Stimulated activated CD4-positive, alpha-beta T cell treated with anti-CD3 and anti-CD28 coated beads, Interleukin-15, amount 100 ng/mL, for 24 hours (primary cell): ENCODE data around the gene RYR2.

Source experiments
- DNase-seq: peaks from one replicate; pipeline ENCODE4 v3.0.0-alpha.2; 2020

The RYR2 gene

DNA sequence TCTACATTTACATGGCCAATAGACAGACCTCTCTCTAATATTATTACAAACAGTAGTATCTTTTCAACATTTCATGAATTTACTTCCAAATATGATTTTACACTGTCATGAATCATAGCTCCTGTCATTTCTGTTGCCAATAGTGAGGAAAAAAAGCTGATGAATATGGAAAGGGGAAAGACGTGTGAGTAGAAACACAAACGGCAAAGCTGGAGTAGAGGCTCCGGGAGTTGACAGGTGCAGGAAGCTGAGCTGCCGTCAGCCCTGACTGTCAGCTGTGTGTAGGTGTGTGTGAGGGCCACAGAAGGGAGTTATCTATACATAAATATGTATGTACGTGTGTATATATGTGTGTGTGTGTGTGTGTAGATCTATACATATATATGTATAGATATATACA, 431.9 kb downstream of the RYR2 start:
- no peak for DNase-seq

- no peak for DNase-seq
Observed at GRCh38 chr1:237478082-237478481, 436.1 kb downstream of the RYR2 start.

DNA sequence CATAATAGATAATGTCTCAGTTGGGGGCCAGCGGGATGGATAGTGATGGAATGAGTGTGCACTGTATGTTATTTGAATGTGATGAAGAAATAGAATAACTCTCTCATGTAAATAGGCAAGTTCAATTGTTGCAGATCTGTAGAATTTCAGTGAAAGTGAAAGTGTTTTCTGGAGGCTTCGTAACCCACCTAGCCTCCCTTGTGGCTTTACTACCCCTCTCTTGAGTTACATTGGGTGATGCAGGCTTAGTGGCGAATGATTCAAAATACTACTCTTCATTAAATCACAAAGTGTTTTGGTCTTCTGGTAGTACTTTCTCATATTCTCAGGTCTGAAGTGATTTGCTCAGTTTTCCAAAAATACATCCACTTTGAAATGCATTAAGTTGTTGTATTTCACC, 436.9 kb downstream of the RYR2 start:
- DNase-seq = no peak

DNA sequence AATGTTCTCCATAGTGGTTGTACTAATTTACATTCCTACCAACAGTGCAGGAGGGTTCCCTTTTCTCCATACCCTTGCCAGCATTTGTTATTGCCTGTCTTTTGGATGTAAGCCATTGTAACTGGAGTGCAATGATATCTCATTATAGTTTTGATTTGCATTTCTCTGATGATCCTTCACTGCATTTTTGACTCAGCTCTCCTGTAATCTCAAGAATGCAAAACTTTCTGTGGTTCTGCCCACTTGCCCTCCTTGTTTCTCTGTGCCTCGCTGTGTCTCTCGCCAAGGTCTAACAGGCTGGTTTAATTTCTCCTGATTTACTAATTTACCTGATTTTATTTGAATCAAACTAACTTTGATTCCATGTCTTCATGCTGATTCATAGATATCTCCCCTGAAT, 440.8 kb downstream of the RYR2 start:
- DNase-seq = no peak

- DNase-seq = no peak
Observed at GRCh38 chr1:237492359-237492758, 450.4 kb downstream of the RYR2 start.

GRCh38 chr1:237500566-237500965, 458.6 kb downstream of the RYR2 start:
- no peak for DNase-seq

DNA sequence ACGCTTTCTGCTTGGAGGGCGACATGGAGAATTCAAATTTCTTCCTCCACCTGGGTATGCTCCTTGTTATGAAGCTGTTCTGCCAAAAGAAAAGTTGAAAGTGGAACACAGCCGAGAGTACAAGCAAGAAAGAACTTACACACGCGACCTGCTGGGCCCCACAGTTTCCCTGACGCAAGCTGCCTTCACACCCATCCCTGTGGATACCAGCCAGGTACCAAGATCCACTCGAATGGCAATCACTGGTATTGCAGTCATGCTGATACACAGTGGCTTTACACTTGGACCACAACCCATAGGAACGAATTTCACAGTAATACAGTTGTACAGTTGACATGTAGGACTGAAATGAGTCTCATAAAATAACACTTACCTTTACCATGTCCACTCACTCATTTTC, 461.3 kb downstream of the RYR2 start:
- DNase-seq = no peak

DNA sequence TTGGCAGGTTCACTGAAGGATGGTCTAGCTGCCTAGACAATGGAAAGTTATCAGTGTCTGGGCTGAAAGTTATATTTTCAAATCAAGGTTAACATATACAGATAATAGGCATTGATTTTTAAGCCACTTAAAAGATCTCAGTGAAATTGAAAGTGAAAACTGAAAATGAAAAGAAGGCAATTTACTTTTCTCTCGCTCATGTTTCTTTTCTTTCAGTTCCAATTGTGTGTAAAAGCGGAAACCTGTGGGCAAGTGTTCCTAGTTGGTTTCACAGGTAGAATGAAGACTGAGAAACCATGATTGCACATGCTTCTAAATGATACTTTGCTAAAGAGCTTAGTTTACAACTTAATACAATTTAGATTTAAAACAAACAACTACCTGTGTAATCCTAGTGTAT, 465.0 kb downstream of the RYR2 start:
- DNase-seq = peak; percentile 5

DNA sequence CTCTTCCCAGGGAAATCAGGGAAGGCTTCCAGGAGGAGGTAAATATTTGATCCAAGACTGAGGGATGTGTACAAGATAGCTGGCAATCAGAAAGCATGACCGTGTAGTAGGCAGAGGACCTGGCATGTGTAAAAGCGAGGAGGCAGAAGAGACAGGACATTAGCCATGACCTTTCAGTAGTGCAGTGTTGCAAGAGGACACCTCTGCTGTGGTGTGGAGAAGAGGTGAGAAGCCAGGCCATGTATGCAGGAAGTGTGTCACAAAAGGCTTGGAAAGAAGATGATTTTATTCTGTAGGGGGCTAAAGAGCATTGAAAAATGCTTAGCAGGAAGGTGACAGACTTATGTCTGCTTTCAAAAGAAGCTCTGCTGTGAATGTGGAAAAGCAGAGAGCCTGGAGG, 467.8 kb downstream of the RYR2 start:
- DNase-seq = no peak

GRCh38 chr1:237525102-237525501, 483.1 kb downstream of the RYR2 start:
- no peak for DNase-seq

DNA sequence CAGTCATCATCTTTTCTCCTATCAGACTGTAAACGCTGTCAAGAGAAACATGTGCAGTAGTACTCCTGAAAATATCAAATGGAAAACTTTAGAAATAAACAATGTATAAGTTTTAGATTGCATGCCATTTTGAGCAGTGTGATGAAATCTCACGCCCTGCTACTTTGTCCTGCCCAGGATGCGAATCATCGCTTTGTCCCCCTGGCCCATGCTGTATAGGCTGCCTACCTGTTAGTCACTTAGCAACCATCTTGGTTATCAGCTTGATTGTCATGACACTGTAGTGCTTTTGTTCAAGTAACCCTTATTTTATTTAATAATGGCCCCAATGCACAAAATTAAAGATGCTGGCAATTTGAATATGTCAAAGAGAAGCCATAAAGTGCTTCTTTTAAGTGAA, 485.8 kb downstream of the RYR2 start:
- DNase-seq = no peak

DNA sequence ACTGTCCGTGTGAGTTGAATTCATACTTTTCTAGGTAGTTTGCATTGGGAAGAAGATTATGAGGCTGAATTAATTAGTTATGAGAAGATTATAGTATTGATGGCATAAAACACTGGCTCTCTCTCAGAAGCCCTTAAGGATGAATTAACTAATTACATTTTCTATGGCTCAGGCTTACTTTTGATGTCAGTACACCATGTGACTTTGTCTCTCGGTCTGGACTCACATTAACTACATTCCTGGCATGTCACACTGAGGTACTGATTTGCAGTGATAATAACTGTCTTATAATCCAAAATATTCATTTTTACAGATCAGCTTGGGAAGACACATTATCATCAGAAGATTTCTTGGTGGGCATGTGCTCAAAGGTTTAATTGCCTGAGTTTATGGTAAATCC, 486.6 kb downstream of the RYR2 start:
- no peak for DNase-seq

GRCh38 chr1:237539055-237539454, 497.1 kb downstream of the RYR2 start:
- DNase-seq = no peak

GRCh38 chr1:237542525-237543418, 500.8 kb downstream of the RYR2 start:
- DNase-seq = no peak

- DNase-seq = no peak
Observed at GRCh38 chr1:237553078-237553477, 511.1 kb downstream of the RYR2 start.

- no peak for DNase-seq
Observed at GRCh38 chr1:237556911-237557310, 514.9 kb downstream of the RYR2 start.

- no peak for DNase-seq
Observed at GRCh38 chr1:237562242-237562823, 520.3 kb downstream of the RYR2 start.

- DNase-seq = no peak
Observed at GRCh38 chr1:237565236-237565635, 523.3 kb downstream of the RYR2 start.

DNA sequence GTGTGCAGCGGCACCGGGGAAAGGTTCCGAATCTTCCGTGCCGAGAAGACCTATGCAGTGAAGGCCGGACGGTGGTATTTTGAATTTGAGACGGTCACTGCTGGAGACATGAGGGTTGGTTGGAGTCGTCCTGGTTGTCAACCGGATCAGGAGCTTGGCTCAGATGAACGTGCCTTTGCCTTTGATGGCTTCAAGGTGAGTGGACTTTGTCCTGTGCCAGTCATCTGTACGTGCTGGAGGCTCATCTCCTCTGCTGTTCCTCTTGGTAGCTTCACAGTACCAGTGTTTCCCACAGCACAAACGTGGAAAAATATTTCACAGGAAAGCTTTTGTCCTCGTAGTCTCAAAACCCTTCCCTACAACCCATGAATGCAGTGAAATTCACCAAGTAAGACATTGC, 524.6 kb downstream of the RYR2 start:
- no peak for DNase-seq

DNA sequence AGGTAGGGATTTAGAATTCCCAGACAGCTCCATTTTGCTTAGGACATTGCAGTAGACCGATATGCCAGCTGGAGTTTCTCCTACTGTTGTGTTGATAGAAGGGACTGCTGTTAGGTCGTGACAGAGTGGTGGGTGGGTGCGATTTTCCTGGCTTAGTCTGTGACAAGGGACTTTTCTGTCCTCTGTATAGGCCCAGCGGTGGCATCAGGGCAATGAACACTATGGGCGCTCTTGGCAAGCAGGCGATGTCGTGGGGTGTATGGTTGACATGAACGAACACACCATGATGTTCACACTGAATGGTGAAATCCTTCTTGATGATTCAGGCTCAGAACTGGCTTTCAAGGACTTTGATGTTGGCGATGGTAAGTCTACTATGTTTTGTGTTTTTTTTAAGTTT, 527.0 kb downstream of the RYR2 start:
- no peak for DNase-seq

DNA sequence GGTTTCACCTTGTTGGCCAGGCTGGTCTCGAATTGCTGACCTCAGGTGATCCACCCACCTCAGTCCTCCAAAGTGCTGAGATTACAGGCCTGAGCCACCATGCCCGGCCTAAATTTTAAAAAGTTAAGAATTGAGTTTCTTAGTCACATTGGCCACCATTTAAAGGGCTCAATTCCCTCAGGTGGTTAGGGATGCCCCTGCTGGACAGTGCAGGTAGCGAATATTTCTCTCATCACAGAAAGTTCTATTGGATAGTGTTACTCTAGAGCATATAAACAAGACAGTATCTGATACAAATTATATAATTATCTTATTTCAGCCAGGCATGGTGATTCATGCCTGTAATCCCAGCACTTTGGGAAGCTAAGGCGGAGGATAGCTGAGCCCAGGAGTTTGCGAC, 528.5 kb downstream of the RYR2 start:
- DNase-seq = no peak

- DNase-seq = no peak
Observed at GRCh38 chr1:237574536-237574935, 532.6 kb downstream of the RYR2 start.

- no peak for DNase-seq
Observed at GRCh38 chr1:237578540-237578939, 536.6 kb downstream of the RYR2 start.

- no peak for DNase-seq
Observed at GRCh38 chr1:237580726-237581125, 538.7 kb downstream of the RYR2 start.

GRCh38 chr1:237583270-237583669, 541.3 kb downstream of the RYR2 start:
- DNase-seq = no peak
